Measurements from ENCODE around the gene PRKAB2.

- TF ChIP-seq ATF2 (CRISPR knock-in tag; IDR thresholded peaks at IDR 0.05) (no peak), ZBTB33 (CRISPR knock-in tag; IDR thresholded peaks at IDR 0.05) (no peak), POLR2A (conservative IDR thresholded peaks at IDR 0.05) (no peak), ZNF274 (IDR thresholded peaks at IDR 0.05; ENCODE audit: borderline replicate concordance, low read depth, low read length) (no peak), HCFC1 (IDR thresholded peaks at IDR 0.05; ENCODE audit: low read depth, low read length) (no peak), GTF2A2 (tag; IDR thresholded peaks at IDR 0.05) (no peak), CUX1 (CRISPR knock-in tag; IDR thresholded peaks at IDR 0.05) (no peak), ZFX (CRISPR knock-in tag; IDR thresholded peaks at IDR 0.05) (no peak), TAF1 (IDR thresholded peaks at IDR 0.05; ENCODE audit: control insufficient read depth, extremely low read depth, insufficient read depth, low read length, severe bottlenecking) (no peak), MYC (IDR thresholded peaks at IDR 0.05; ENCODE audit: low read depth, low read length) (no peak), MYC (CRISPR knock-in tag; IDR thresholded peaks at IDR 0.05; ENCODE audit: borderline replicate concordance, low read depth) (no peak), IRF1 (CRISPR knock-in tag; IDR thresholded peaks at IDR 0.05; ENCODE audit: borderline replicate concordance) (no peak)
Observed at GRCh38 chr1:147109762-147110161, 62.5 kb downstream of the PRKAB2 start.
